Activated naive CD8-positive, alpha-beta T cell (primary cell): ENCODE data around the gene OBP2B.
"Not testable (repeated sequence)": the region's sequence is repeated elsewhere in the genome, so short reads cannot be mapped to it uniquely, and the experiment has no call there.

Source experiments
- H3K27ac Mint-ChIP-seq: one replicate; pipeline ENCODE4 v1.8.0; 2021; ENCODE audit warnings: mixed read lengths
- H3K27me3 Mint-ChIP-seq: one replicate; pipeline ENCODE4 v1.8.0; 2021; ENCODE audit warnings: mixed read lengths
- H3K36me3 Mint-ChIP-seq: one replicate; pipeline ENCODE4 v1.8.0; 2021; ENCODE audit warnings: mixed read lengths
- H3K4me1 Mint-ChIP-seq: one replicate; pipeline ENCODE4 v1.8.0; 2021; ENCODE audit warnings: low read depth, mixed read lengths
- H3K4me3 Mint-ChIP-seq: one replicate; pipeline ENCODE4 v1.8.0; 2021; ENCODE audit warnings: mild to moderate bottlenecking, mixed read lengths
- H3K9me3 Mint-ChIP-seq: one replicate; pipeline ENCODE4 v1.8.0; 2021; ENCODE audit warnings: low read depth, mixed read lengths

OBP2B gene

GRCh38 chr9:133217333-133217988, 8.4 kb upstream of the OBP2B start:
- H3K9me3 Mint-ChIP-seq, H3K36me3 Mint-ChIP-seq, H3K27ac Mint-ChIP-seq, H3K4me1 Mint-ChIP-seq, H3K4me3 Mint-ChIP-seq: not testable (repeated sequence)
- peaks cover 24% of the 10 kb centered on the region for H3K27me3 Mint-ChIP-seq

GRCh38 chr9:133214276-133214675, 5.2 kb upstream of the OBP2B start:
- not testable (repeated sequence) for H3K36me3 Mint-ChIP-seq, H3K4me1 Mint-ChIP-seq, H3K27ac Mint-ChIP-seq

GRCh38 chr9:133210609-133211008, 1.6 kb upstream of the OBP2B start:
- H3K27me3 Mint-ChIP-seq, result peaks cover 8% of the 10 kb centered on the region
- H3K27ac Mint-ChIP-seq, result no peak overlapping the region
- no peak overlapping the region for H3K4me3 Mint-ChIP-seq
- no peaks in the 10 kb centered on the region for H3K36me3 Mint-ChIP-seq
- H3K9me3 Mint-ChIP-seq, result no peaks in the 10 kb centered on the region
- no peaks in the 10 kb centered on the region for H3K4me1 Mint-ChIP-seq

More at GRCh38 chr9:133214276-133214675, 5.2 kb upstream of the OBP2B start:
- peaks cover 24% of the 10 kb centered on the region for H3K27me3 Mint-ChIP-seq
- not testable (repeated sequence) for H3K9me3 Mint-ChIP-seq, H3K4me3 Mint-ChIP-seq

- no peak overlapping the region for H3K4me3 Mint-ChIP-seq
- no peak overlapping the region for H3K27ac Mint-ChIP-seq
Measured at GRCh38 chr9:133210202-133210532, 1.1 kb upstream of the OBP2B start.

GRCh38 chr9:133209327-133210201, 514 bp upstream of the OBP2B start:
- not testable (repeated sequence) for H3K4me1 Mint-ChIP-seq

More at GRCh38 chr9:133210202-133210532, 1.1 kb upstream of the OBP2B start:
- no peaks in the 10 kb centered on the region for H3K4me1 Mint-ChIP-seq
- H3K27me3 Mint-ChIP-seq, result peaks cover 8% of the 10 kb centered on the region
- H3K36me3 Mint-ChIP-seq, result no peaks in the 10 kb centered on the region
- H3K9me3 Mint-ChIP-seq, result no peaks in the 10 kb centered on the region

GRCh38 chr9:133208171-133208879, 725 bp downstream of the OBP2B start:
- H3K4me3 Mint-ChIP-seq, H3K4me1 Mint-ChIP-seq, H3K9me3 Mint-ChIP-seq, H3K36me3 Mint-ChIP-seq, H3K27ac Mint-ChIP-seq, H3K27me3 Mint-ChIP-seq: not testable (repeated sequence)

More at GRCh38 chr9:133209327-133210201, 514 bp upstream of the OBP2B start:
- not testable (repeated sequence) for H3K4me3 Mint-ChIP-seq, H3K27ac Mint-ChIP-seq, H3K27me3 Mint-ChIP-seq, H3K9me3 Mint-ChIP-seq, H3K36me3 Mint-ChIP-seq

GRCh38 chr9:133207540-133208170, 1.4 kb downstream of the OBP2B start:
- H3K27me3 Mint-ChIP-seq, result peaks cover 8% of the 10 kb centered on the region
- H3K4me1 Mint-ChIP-seq, result no peaks in the 10 kb centered on the region
- H3K9me3 Mint-ChIP-seq, result no peaks in the 10 kb centered on the region
- no peak overlapping the region for H3K27ac Mint-ChIP-seq
- H3K36me3 Mint-ChIP-seq, result no peaks in the 10 kb centered on the region
- H3K4me3 Mint-ChIP-seq, result no peak overlapping the region

GRCh38 chr9:133207021-133207531, 2.0 kb downstream of the OBP2B start:
- H3K9me3 Mint-ChIP-seq, result no peaks in the 10 kb centered on the region
- H3K4me1 Mint-ChIP-seq, result no peaks in the 10 kb centered on the region
- peaks cover 7% of the 10 kb centered on the region for H3K27me3 Mint-ChIP-seq
- no peak overlapping the region for H3K27ac Mint-ChIP-seq
- no peak overlapping the region for H3K4me3 Mint-ChIP-seq
- no peaks in the 10 kb centered on the region for H3K36me3 Mint-ChIP-seq

GRCh38 chr9:133205996-133206931, 2.8 kb downstream of the OBP2B start:
- no peak overlapping the region for H3K4me3 Mint-ChIP-seq
- peaks cover 5% of the 10 kb centered on the region for H3K27me3 Mint-ChIP-seq
- no peaks in the 10 kb centered on the region for H3K4me1 Mint-ChIP-seq

GRCh38 chr9:133205481-133205887, 3.6 kb downstream of the OBP2B start:
- H3K4me3 Mint-ChIP-seq, H3K36me3 Mint-ChIP-seq, H3K9me3 Mint-ChIP-seq, H3K27ac Mint-ChIP-seq, H3K4me1 Mint-ChIP-seq, H3K27me3 Mint-ChIP-seq: not testable (repeated sequence)

More at GRCh38 chr9:133205996-133206931, 2.8 kb downstream of the OBP2B start:
- no peaks in the 10 kb centered on the region for H3K36me3 Mint-ChIP-seq
- H3K27ac Mint-ChIP-seq, result no peak overlapping the region
- H3K9me3 Mint-ChIP-seq, result no peaks in the 10 kb centered on the region

GRCh38 chr9:133204993-133205336, 4.1 kb downstream of the OBP2B start:
- Mint-ChIP-seq H3K9me3 (no peaks in the 10 kb centered on the region), H3K36me3 (no peaks in the 10 kb centered on the region), H3K4me3 (no peak overlapping the region), H3K4me1 (peaks cover 2% of the 10 kb centered on the region), H3K27ac (no peak overlapping the region), H3K27me3 (peaks cover 4% of the 10 kb centered on the region)

GRCh38 chr9:133204335-133204992, 4.6 kb downstream of the OBP2B start:
- Mint-ChIP-seq H3K4me1 (peaks cover 2% of the 10 kb centered on the region), H3K36me3 (no peaks in the 10 kb centered on the region), H3K4me3 (no peak overlapping the region), H3K9me3 (no peaks in the 10 kb centered on the region), H3K27ac (no peak overlapping the region), H3K27me3 (peaks cover 2% of the 10 kb centered on the region)

GRCh38 chr9:133203506-133204075, 5.5 kb downstream of the OBP2B start:
- Mint-ChIP-seq H3K4me3 (no peak overlapping the region), H3K9me3 (no peaks in the 10 kb centered on the region), H3K4me1 (peaks cover 4% of the 10 kb centered on the region), H3K36me3 (no peaks in the 10 kb centered on the region), H3K27me3 (peaks cover 2% of the 10 kb centered on the region), H3K27ac (no peak overlapping the region)
